HepG2 (cell line): ENCODE results near the gene PCAT7. TPM values are rescaled to one million over a fixed set of nuclear protein-coding genes. Genes with fewer than 3 reads are reported as not detected.

Source experiments
- ATF7 ChIP-seq, 2 experiments: fragments of 450-650 bp in 1 of 2; sonication (generic) in 1 of 2; formaldehyde crosslinking in 1 of 2; IDR thresholded peaks; 2 replicates each; pipeline versions ENCODE4 v1.4.0 to v1.6.1; 2016 to 2020; ENCODE audit warnings: antibody characterized with exemption in 1 of 2, mild to moderate bottlenecking in 1 of 2, missing genetic modification reagents in 1 of 2
- DRAP1 ChIP-seq: IDR thresholded peaks from 2 replicates; pipeline ENCODE4 v1.6.1; 2016; ENCODE audit warnings: missing genetic modification reagents, missing compliant biosample characterization
- GABPA ChIP-seq, 2 experiments: IDR thresholded peaks; 2 replicates each; pipeline ENCODE4 v1.6.1; 2011 to 2016; ENCODE audit warnings: low read depth in 2 of 2, low read length in 1 of 2, missing biosample characterization in 1 of 2, missing genetic modification characterization in 1 of 2
- HIC2 ChIP-seq: sonication (generic); formaldehyde crosslinking; IDR thresholded peaks from 2 replicates; pipeline ENCODE4 v1.9.0; 2022; ENCODE audit warnings: low read depth, missing genetic modification reagents
- HNF4A ChIP-seq: sonication (generic); formaldehyde crosslinking; IDR thresholded peaks from 2 replicates; pipeline ENCODE4 v1.4.0; 2020; ENCODE audit warnings: missing genetic modification reagents
- KLF15 ChIP-seq: sonication (generic); formaldehyde crosslinking; IDR thresholded peaks from 2 replicates; pipeline ENCODE4 v1.8.1; 2023; ENCODE audit warnings: borderline replicate concordance, mild to moderate bottlenecking, inconsistent platforms, missing genetic modification reagents, mixed read lengths
- TERF1 ChIP-seq: sonication (generic); formaldehyde crosslinking; IDR thresholded peaks from 2 replicates; pipeline ENCODE4 v1.8.0; 2022; ENCODE audit warnings: mild to moderate bottlenecking, missing genetic modification reagents, moderate library complexity
- TFAP4 ChIP-seq: sonication (generic); IDR thresholded peaks from 2 replicates; pipeline ENCODE4 v1.6.1; 2016; ENCODE audit warnings: low read depth, borderline replicate concordance
- ZBTB25 ChIP-seq: IDR thresholded peaks from 2 replicates; pipeline ENCODE4 v1.6.1; 2018; ENCODE audit warnings: missing genetic modification reagents
- ZFX ChIP-seq: sonication (generic); formaldehyde crosslinking; IDR thresholded peaks from 2 replicates; pipeline ENCODE4 v1.4.0; 2020; ENCODE audit warnings: mild to moderate bottlenecking, low read depth, missing genetic modification reagents, moderate library complexity
- ZNF253 ChIP-seq: sonication (generic); formaldehyde crosslinking; IDR thresholded peaks from 2 replicates; pipeline ENCODE4 v1.8.0; 2022; ENCODE audit warnings: mild to moderate bottlenecking, missing genetic modification reagents, borderline replicate concordance
- ZNF513 ChIP-seq: sonication (generic); formaldehyde crosslinking; conservative IDR thresholded peaks from 2 replicates; pipeline ENCODE4 v1.5.0; 2020; ENCODE audit warnings: missing genetic modification reagents
- ZNF619 ChIP-seq: sonication (generic); formaldehyde crosslinking; IDR thresholded peaks from 2 replicates; pipeline ENCODE4 v1.4.0; 2020; ENCODE audit warnings: mild to moderate bottlenecking, missing genetic modification reagents
- ZNF687 ChIP-seq: sonication (generic); formaldehyde crosslinking; IDR thresholded peaks from 2 replicates; pipeline ENCODE4 v1.5.1; 2020; ENCODE audit warnings: mild to moderate bottlenecking, missing genetic modification reagents, moderate library complexity
- polyA plus RNA-seq, 8 experiments: library from polyadenylated mRNA; depleted of rRNA in 3 of 8; stranded (reverse) in 7 of 8; unstranded in 1 of 8; fragments of >200 nt; fragmentation: Illumina TruSeq in 4 of 8; extraction: Trizol in 4 of 8; gene quantifications; 2 replicates each; pipeline versions ENCODE4 v1.2.1 to v1.2.3, GENCODE V29; 2011 to 2016; ENCODE audit warnings: low read depth in 4 of 8, missing spikeins in 1 of 8, mixed read lengths in 1 of 8; ENCODE audit not compliant: insufficient read depth in 1 of 8
- total RNA-seq, 5 experiments: library from RNA; depleted of rRNA; stranded (reverse); fragments of >200 nt; fragmentation: Illumina TruSeq; extraction: Trizol; gene quantifications; 2 replicates each; pipeline ENCODE4 v1.2.3, GENCODE V29; 2016; ENCODE audit warnings: low read depth in 1 of 5
- TF ChIP-seq, protein P1 (sequence below): sonication (generic); formaldehyde crosslinking; IDR thresholded peaks from 2 replicates; pipeline ENCODE4 v1.4.0; 2020; ENCODE audit warnings: missing genetic modification reagents, mild to moderate bottlenecking, borderline replicate concordance

The PCAT7 gene
- total and polyA plus RNA-seq, 2 of the 13 experiments (the other 11 are each of a cell fraction or from before 2014, with no cell fraction given): 2.3 to 3.9 TPM

- peak; percentile 43 for TF ChIP-seq ZNF687
- TF ChIP-seq DRAP1 (CRISPR knock-in tag): no peak
- TF ChIP-seq TERF1 (CRISPR knock-in tag): no peak
- TF ChIP-seq ATF7 (IDR thresholded peaks at IDR 0.05): no peak
- TF ChIP-seq ATF7 (CRISPR knock-in tag; IDR thresholded peaks at IDR 0.05): 0 out of 2 replicates have a peak, but pooled peaks have one; percentile 51
- no peak for TF ChIP-seq ZNF619
- no peak for TF ChIP-seq ZNF513 (CRISPR knock-in tag)
- TF ChIP-seq ZNF253 (CRISPR knock-in tag): no peak
- TF ChIP-seq, protein P1, sequence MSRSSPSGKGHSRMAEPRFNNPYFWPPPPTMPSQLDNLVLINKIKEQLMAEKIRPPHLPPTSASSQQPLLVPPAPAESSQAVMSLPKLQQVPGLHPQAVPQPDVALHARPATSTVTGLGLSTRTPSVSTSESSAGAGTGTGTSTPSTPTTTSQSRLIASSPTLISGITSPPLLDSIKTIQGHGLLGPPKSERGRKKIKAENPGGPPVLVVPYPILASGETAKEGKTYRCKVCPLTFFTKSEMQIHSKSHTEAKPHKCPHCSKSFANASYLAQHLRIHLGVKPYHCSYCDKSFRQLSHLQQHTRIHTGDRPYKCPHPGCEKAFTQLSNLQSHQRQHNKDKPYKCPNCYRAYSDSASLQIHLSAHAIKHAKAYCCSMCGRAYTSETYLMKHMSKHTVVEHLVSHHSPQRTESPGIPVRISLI (CRISPR knock-in tag): peak; percentile 55; the same call in 1 of the 2 replicates
- no peak for TF ChIP-seq KLF15 (CRISPR knock-in tag)
- TF ChIP-seq HIC2 (CRISPR knock-in tag): 0 out of 2 replicates have a peak, but pooled peaks have one; percentile 24
- no peak for TF ChIP-seq ZBTB25 (CRISPR knock-in tag)
- peak; percentile 8; the same call in 1 of the 2 replicates for TF ChIP-seq TFAP4
- peak; percentile 76 for TF ChIP-seq ZFX (CRISPR knock-in tag)
- no peak for TF ChIP-seq GABPA (IDR thresholded peaks at IDR 0.05; ENCODE audit: low read depth, low read length)
- peak; percentile 38; the same call in 1 of the 2 replicates for TF ChIP-seq GABPA (CRISPR knock-in tag; IDR thresholded peaks at IDR 0.05; ENCODE audit: low read depth)
- TF ChIP-seq HNF4A (CRISPR knock-in tag): peak; percentile 42; the same call in 1 of the 2 replicates
Observed at GRCh38 chr9:94600258-94600657, 45.4 kb downstream of the PCAT7 start (continued).
